Endothelial cell of umbilical vein (primary cell): ENCODE measurements around the gene MYO18A. TPM values are rescaled to one million over a fixed set of nuclear protein-coding genes. Genes with fewer than 3 reads are reported as not detected.

ENCODE experiments used
- BruUV-seq: library from RNA; stranded (reverse); fragments of 400-500 nt; replicated peaks from 2 replicates; lab custom pipeline; 2021; lab: Mats Ljungman, UMichigan
- CTCF ChIA-PET: fragments of 300-600, 350-600 bp; sonication (Branson Sonifier 250); formaldehyde crosslinking; loops from one replicate; lab custom pipeline; 2021; ENCODE audit warnings: antibody characterized with exemption, inconsistent platforms; lab: Charles Lee
- POLR2A ChIA-PET: fragments of 300-600, 350-600 bp; sonication (Branson Sonifier 250); formaldehyde crosslinking; loops from one replicate; lab custom pipeline; 2021; ENCODE audit warnings: antibody characterized with exemption, inconsistent platforms; lab: Charles Lee
- DNase-seq: peaks from one replicate; pipeline ENCODE4 v3.0.0-alpha.2; 2011; ENCODE audit warnings: low read depth, low spot score
- FAIRE-seq: peaks from 2 replicates; lab custom pipeline; 2011; peaks lifted over from hg19 to GRCh38; lab: Jason Lieb, UNC
- H2AFZ ChIP-seq: 2 replicates; pipeline ENCODE4 v1.6.0; 2012; ENCODE audit warnings: low read depth, low read length, control low read depth, inconsistent platforms
- H3K27ac ChIP-seq: 2 replicates; pipeline ENCODE4 v1.5.1; 2011; ENCODE audit warnings: low read depth, mild to moderate bottlenecking, control low read depth, low read length, moderate library complexity; ENCODE audit not compliant: insufficient read depth
- H3K27me3 ChIP-seq, 2 experiments: 2 replicates each; pipeline versions ENCODE4 v1.6.0 to v1.6.1; 2011; ENCODE audit warnings: low read length in 2 of 2, mixed read lengths in 1 of 2; ENCODE audit not compliant: control insufficient read depth in 2 of 2, insufficient read depth in 2 of 2
- H3K36me3 ChIP-seq, 2 experiments: 2 replicates in 1 of 2; 3 replicates in 1 of 2; pipeline ENCODE4 v1.5.1; 2011; ENCODE audit warnings: low read length in 2 of 2, mild to moderate bottlenecking in 1 of 2, moderate library complexity in 1 of 2; ENCODE audit not compliant: control insufficient read depth in 2 of 2, insufficient read depth in 2 of 2; ENCODE audit errors: extremely low read depth in 1 of 2
- H3K4me1 ChIP-seq: 3 replicates; pipeline ENCODE4 v1.5.1; 2011; ENCODE audit warnings: mild to moderate bottlenecking, low read length; ENCODE audit not compliant: control insufficient read depth, insufficient read depth; ENCODE audit errors: extremely low read depth
- H3K4me2 ChIP-seq: 2 replicates; pipeline ENCODE4 v1.6.1; 2011; ENCODE audit warnings: low read length, control low read depth, mixed read lengths; ENCODE audit not compliant: insufficient read depth
- H3K4me3 ChIP-seq, 3 experiments: fragments of 200-600 bp in 1 of 3; sonication (generic), shearing (Covaris generic) in 1 of 3; replicated peaks in 1 of 3; 2 replicates each; pipeline ENCODE4 v1.5.1; 2011 to 2016; ENCODE audit warnings: control low read depth in 3 of 3, low read length in 3 of 3, mild to moderate bottlenecking in 2 of 3, inconsistent platforms in 1 of 3, low read depth in 1 of 3, moderate library complexity in 1 of 3; ENCODE audit not compliant: insufficient read depth in 1 of 3
- H3K79me2 ChIP-seq: 2 replicates; pipeline ENCODE4 v1.6.0; 2012; ENCODE audit warnings: low read length, inconsistent platforms; ENCODE audit not compliant: control insufficient read depth, insufficient read depth
- H3K9ac ChIP-seq: replicated peaks from 2 replicates; pipeline ENCODE3; 2011; ENCODE audit warnings: low read length, control low read depth; ENCODE audit not compliant: insufficient read depth; ENCODE audit errors: extremely low read depth
- H3K9me1 ChIP-seq: replicated peaks from 3 replicates; pipeline ENCODE4 v1.6.0; 2011; ENCODE audit warnings: mild to moderate bottlenecking, low read length; ENCODE audit not compliant: control insufficient read depth, insufficient read depth; ENCODE audit errors: extremely low read depth
- H3K9me3 ChIP-seq: replicated peaks from 2 replicates; pipeline ENCODE4 v1.5.1; 2012; ENCODE audit warnings: low read length, inconsistent platforms; ENCODE audit not compliant: control insufficient read depth, insufficient read depth
- H4K20me1 ChIP-seq: replicated peaks from 2 replicates; pipeline ENCODE3; 2011; ENCODE audit warnings: mild to moderate bottlenecking, low read length; ENCODE audit not compliant: control insufficient read depth, insufficient read depth; ENCODE audit errors: extremely low read depth
- CTCF ChIP-seq, 2 donors: IDR thresholded peaks; 1 replicate in 1 of 2; 2 replicates in 1 of 2; pipeline ENCODE4 v1.5.1; 2011; ENCODE audit warnings: low read length in 2 of 2, mild to moderate bottlenecking in 2 of 2, moderate library complexity in 2 of 2, control low read depth in 1 of 2, inconsistent platforms in 1 of 2, low read depth in 1 of 2; ENCODE audit not compliant: insufficient read depth in 1 of 2; ENCODE audit errors: extremely low read depth in 1 of 2
- EZH2 ChIP-seq: IDR thresholded peaks from 2 replicates; pipeline ENCODE4 v1.6.1; 2012; ENCODE audit warnings: borderline replicate concordance, low read depth, mild to moderate bottlenecking, moderate library complexity, low read length, inconsistent platforms; ENCODE audit not compliant: severe bottlenecking
- FOS ChIP-seq: IDR thresholded peaks from 2 replicates; pipeline ENCODE4 v1.6.1; 2011; ENCODE audit warnings: mild to moderate bottlenecking, low read length, moderate library complexity, borderline replicate concordance; ENCODE audit not compliant: insufficient read depth
- GATA2 ChIP-seq: IDR thresholded peaks from 2 replicates; pipeline ENCODE4 v1.7.0; 2011; ENCODE audit warnings: low read depth, mild to moderate bottlenecking, moderate library complexity, mixed read lengths, low read length; ENCODE audit not compliant: insufficient read length, insufficient read depth
- JUN ChIP-seq: IDR thresholded peaks from 2 replicates; pipeline ENCODE4 v1.6.1; 2011; ENCODE audit warnings: borderline replicate concordance, low read depth; ENCODE audit not compliant: insufficient read length, insufficient read depth
- MAX ChIP-seq: IDR thresholded peaks from 2 replicates; pipeline ENCODE4 v1.6.1; 2011; ENCODE audit not compliant: insufficient read depth, insufficient read length
- MYC ChIP-seq: IDR thresholded peaks from one replicate; pipeline ENCODE4 v1.6.1; 2011; ENCODE audit warnings: mild to moderate bottlenecking, low read depth, low read length
- POLR2A ChIP-seq: IDR thresholded peaks from 2 replicates; pipeline ENCODE4 v1.6.1; 2012; ENCODE audit warnings: low read depth, mild to moderate bottlenecking, control low read depth, low read length
- POLR2AphosphoS5 ChIP-seq: IDR thresholded peaks from 2 replicates; pipeline ENCODE4 v1.6.1; 2012; ENCODE audit warnings: low read depth, mild to moderate bottlenecking, control low read depth, low read length, moderate library complexity; ENCODE audit not compliant: insufficient read depth
- dilution Hi-C: fragments of 300-500 bp; cut with MboI; formaldehyde crosslinking; loops from one replicate; pipeline ENCODE4 v1.15.0; 2019; ENCODE audit warnings: low sequenced_read_pairs; ENCODE audit not compliant: extremely low pct_ligation_motif_present
- intact Hi-C: fragments of 100-400 bp; cut with micrococcal nuclease; formaldehyde crosslinking; loops from one replicate; pipeline ENCODE4 v1.10.0; 2022
- polyA plus RNA-seq, 4 experiments: library from polyadenylated mRNA; depleted of rRNA in 3 of 4; stranded (reverse) in 3 of 4; unstranded in 1 of 4; fragments of >200 nt; gene quantifications; 2 replicates each; pipeline versions ENCODE4 v1.2.1 to v1.2.3, GENCODE V29; 2011 to 2012; ENCODE audit warnings: missing spikeins in 1 of 4
- total RNA-seq: library from RNA; stranded (reverse); gene quantifications from 2 replicates; pipeline ENCODE4 v1.2.3, GENCODE V29; 2021

The MYO18A gene
- total and polyA plus RNA-seq, 2 donors (not counting 3 experiments of a cell fraction or from before 2014, with no cell fraction given), result 3.9 to 28.3 TPM

- BruUV-seq, result no TSS peak
- H3K4me2 ChIP-seq, result no peak overlapping the region
- no peaks in the 10 kb centered on the region for H4K20me1 ChIP-seq
- H3K4me3 ChIP-seq, result no peak overlapping the region
- FAIRE-seq (no peak), DNase-seq (no peak)
- no peaks in the 10 kb centered on the region for H3K27me3 ChIP-seq
- no peak overlapping the region for H2AFZ ChIP-seq
- no peaks in the 10 kb centered on the region for H3K9me3 ChIP-seq
- ChIA-PET CTCF (interaction anchor here (1.7 to 12.1 kb wide), 4 partner anchors 34 to 90 kb away, joined by 6 to 320 read pairs (median 68); partner anchors contain the start of gene MYO18A), POLR2A (interaction anchor here (0.5 kb wide), 1 partner anchor 24 kb away, joined by 5 read pairs; no protein-coding TSS in a partner anchor)
- no peak overlapping the region for H3K9ac ChIP-seq
- H3K79me2 ChIP-seq, result no peaks in the 10 kb centered on the region
- no peaks in the 10 kb centered on the region for H3K4me1 ChIP-seq
- no peak overlapping the region for H3K27ac ChIP-seq
- dilution Hi-C loops, result no loop called here
- intact Hi-C loops, result no loop called here
- no peak for TF ChIP-seq POLR2AphosphoS5
- no peak for TF ChIP-seq POLR2A
- TF ChIP-seq MAX, result no peak
- no peak for TF ChIP-seq MYC
- no peak for TF ChIP-seq EZH2
- no peaks in the 10 kb centered on the region for H3K36me3 ChIP-seq
- H3K9me1 ChIP-seq, result no peaks in the 10 kb centered on the region
Measured at GRCh38 chr17:29214215-29215146, 34.3 kb upstream of the MYO18A start.

- no peaks in the 10 kb centered on the region for H3K27me3 ChIP-seq
- no peak overlapping the region for H3K9ac ChIP-seq
- no peaks in the 10 kb centered on the region for H4K20me1 ChIP-seq
- POLR2A ChIA-PET, result interaction anchor here (0.5 kb wide), 1 partner anchor 54 kb away, joined by 4 read pairs; no protein-coding TSS in a partner anchor
- DNase-seq, result no peak
- BruUV-seq, result no TSS peak
- CTCF ChIA-PET, result interaction anchor here (0.6 to 12.1 kb wide), 4 partner anchors 32 to 88 kb away, joined by 3 to 320 read pairs (median 66); partner anchors contain the start of gene MYO18A
- H3K9me1 ChIP-seq, result no peaks in the 10 kb centered on the region
- no peak overlapping the region for H3K4me2 ChIP-seq
- no peaks in the 10 kb centered on the region for H3K9me3 ChIP-seq
- no peak overlapping the region for H3K4me3 ChIP-seq
- intact Hi-C loops (no loop called here), dilution Hi-C loops (no loop called here)
- no peaks in the 10 kb centered on the region for H3K36me3 ChIP-seq
- no peak for TF ChIP-seq FOS
- no peak for TF ChIP-seq MAX
- no peak for TF ChIP-seq EZH2
- TF ChIP-seq GATA2, result no peak
- no peak for TF ChIP-seq JUN
- no peak for TF ChIP-seq CTCF (IDR thresholded peaks at IDR 0.05; ENCODE audit: extremely low read depth in 1 of 2, insufficient read depth in 1 of 2, low read depth in 1 of 2, low read length in 2 of 2)
- TF ChIP-seq POLR2AphosphoS5, result no peak
- TF ChIP-seq POLR2A, result no peak
- no peak for TF ChIP-seq MYC
- FAIRE-seq, result no peak
- H3K4me1 ChIP-seq, result no peaks in the 10 kb centered on the region
- no peak overlapping the region for H2AFZ ChIP-seq
- no peaks in the 10 kb centered on the region for H3K79me2 ChIP-seq
- no peak overlapping the region for H3K27ac ChIP-seq
Measured at GRCh38 chr17:29212681-29213121, 32.5 kb upstream of the MYO18A start.
